GM12878 (cell line): ENCODE data around the gene PORCN. TPM values are rescaled to one million over a fixed set of nuclear protein-coding genes. Genes with fewer than 3 reads are reported as not detected.

Experiments
- ATAC-seq: fragments of 200-7000 bp; cut with Tn5 transposase; 3 replicates; pipeline ENCODE4 v1.9.1; 2020; ENCODE audit warnings: mild to moderate bottlenecking, moderate library complexity
- BruUV-seq: library from RNA; stranded (reverse); fragments of 400-500 nt; replicated peaks from 2 replicates; lab custom pipeline; 2021; lab: Mats Ljungman, UMichigan
- CTCF ChIA-PET: fragments of 300-600 bp; sonication (Branson Sonifier 250); formaldehyde crosslinking; extraction: SDS; loops from one replicate; lab custom pipeline; 2021; ENCODE audit warnings: inconsistent platforms; lab: Yijun Ruan, JAX
- POLR2A ChIA-PET: fragments of 350-600 bp; formaldehyde crosslinking; extraction: SDS; loops from one replicate; lab custom pipeline; 2021; ENCODE audit warnings: inconsistent platforms; lab: Charles Lee
- RAD21 ChIA-PET: fragments of 300-600 bp; sonication (Branson Sonifier 250); formaldehyde crosslinking; loops from one replicate; lab custom pipeline; 2023; ENCODE audit warnings: antibody characterized with exemption; ENCODE audit not compliant: unreplicated experiment; lab: Charles Lee
- SMC1A ChIA-PET: fragments of 300-600 bp; sonication (Branson Sonifier 250); formaldehyde crosslinking; loops from one replicate; lab custom pipeline; 2023; ENCODE audit not compliant: unreplicated experiment, uncharacterized antibody; lab: Charles Lee
- DNase-seq: peaks from one replicate; pipeline ENCODE4 v3.0.0-alpha.2; 2011; ENCODE audit warnings: low read depth, low spot score
- FAIRE-seq: peaks from 3 replicates; lab custom pipeline; 2011; peaks lifted over from hg19 to GRCh38; lab: Jason Lieb, UNC
- H2AFZ ChIP-seq: 2 replicates; pipeline ENCODE4 v1.6.0; 2011; ENCODE audit warnings: low read depth, low read length, control low read depth; ENCODE audit not compliant: control insufficient read depth
- H3K27ac ChIP-seq: 2 replicates; pipeline ENCODE4 v1.5.1; 2011; ENCODE audit warnings: control low read depth; ENCODE audit not compliant: control insufficient read depth, insufficient read depth
- H3K27me3 ChIP-seq, 2 experiments: replicated peaks in 1 of 2; 2 replicates each; pipeline versions ENCODE4 v1.6.0 to v1.6.1; 2011; ENCODE audit warnings: low read length in 1 of 2; ENCODE audit not compliant: control insufficient read depth in 2 of 2, insufficient read depth in 2 of 2
- H3K36me3 ChIP-seq, 2 experiments: 2 replicates each; pipeline ENCODE4 v1.5.1; 2011; ENCODE audit warnings: low read length in 1 of 2; ENCODE audit not compliant: control insufficient read depth in 2 of 2, insufficient read depth in 2 of 2
- H3K4me1 ChIP-seq: 2 replicates; pipeline ENCODE4 v1.6.1; 2011; ENCODE audit warnings: mild to moderate bottlenecking, low read length, moderate library complexity, mixed read lengths; ENCODE audit not compliant: control insufficient read depth, insufficient read depth
- H3K4me2 ChIP-seq: 2 replicates; pipeline ENCODE4 v1.6.0; 2011; ENCODE audit warnings: control low read depth; ENCODE audit not compliant: control insufficient read depth, insufficient read depth
- H3K4me3 ChIP-seq: fragments of 200-600 bp; sonication (generic); 2 replicates; pipeline ENCODE4 v1.5.1; 2016
- H3K79me2 ChIP-seq: 2 replicates; pipeline ENCODE4 v1.6.0; 2011; ENCODE audit warnings: low read length; ENCODE audit not compliant: control insufficient read depth, insufficient read depth
- H3K9ac ChIP-seq: 2 replicates; pipeline ENCODE4 v1.8.0; 2011; ENCODE audit warnings: low read length, control low read depth, mixed read lengths; ENCODE audit not compliant: control insufficient read depth, insufficient read depth
- H3K9me3 ChIP-seq: replicated peaks from 3 replicates; pipeline ENCODE4 v1.5.1; 2011; ENCODE audit warnings: mild to moderate bottlenecking, low read length; ENCODE audit not compliant: control insufficient read depth, insufficient read depth
- H4K20me1 ChIP-seq: 2 replicates; pipeline ENCODE4 v1.6.0; 2011; ENCODE audit not compliant: control insufficient read depth, insufficient read depth
- CREB1 ChIP-seq: IDR thresholded peaks from 2 replicates; pipeline ENCODE4 v1.6.1; 2012; ENCODE audit warnings: low read depth, mild to moderate bottlenecking, inconsistent platforms
- EZH2 ChIP-seq: IDR thresholded peaks from 2 replicates; pipeline ENCODE4 v1.6.1; 2012; ENCODE audit warnings: low read depth, mild to moderate bottlenecking, control low read depth, inconsistent platforms, low read length, borderline replicate concordance; ENCODE audit not compliant: control insufficient read depth
- HDGF ChIP-seq: fragments of 450-650 bp; IDR thresholded peaks from 2 replicates; pipeline ENCODE4 v1.6.1; 2016; ENCODE audit warnings: antibody characterized with exemption
- NR2C1 ChIP-seq: fragments of 450-650 bp; IDR thresholded peaks from 2 replicates; pipeline ENCODE4 v1.6.1; 2017; ENCODE audit warnings: antibody characterized with exemption, mild to moderate bottlenecking, moderate library complexity
- PKNOX1 ChIP-seq: fragments of 450-650 bp; IDR thresholded peaks from 2 replicates; pipeline ENCODE4 v1.6.1; 2016; ENCODE audit warnings: mild to moderate bottlenecking
- PML ChIP-seq: IDR thresholded peaks from 2 replicates; pipeline ENCODE4 v1.6.1; 2012; ENCODE audit warnings: low read length, inconsistent platforms
- ZBTB11 ChIP-seq: fragments of 450-650 bp; formaldehyde crosslinking; IDR thresholded peaks from 2 replicates; pipeline ENCODE4 v1.5.0; 2022; ENCODE audit warnings: mild to moderate bottlenecking, missing genetic modification characterization
- ZBTB33 ChIP-seq: fragments of 450-650 bp; IDR thresholded peaks from 2 replicates; pipeline ENCODE4 v1.6.1; 2017; ENCODE audit warnings: mild to moderate bottlenecking
- ZNF274 ChIP-seq: IDR thresholded peaks from one replicate; pipeline ENCODE4 v1.8.0; 2011; ENCODE audit not compliant: insufficient read length, insufficient read depth
- WGBS: methylation state at CpG from one replicate; pipeline ENCODE4 v1.1.6; 2016; ENCODE audit warnings: low lambda C conversion rate; ENCODE audit not compliant: insufficient replicate concordance, insufficient coverage; ENCODE audit errors: missing lambda C conversion rate; 5-methylcytosine and 5-hydroxymethylcytosine counted together
- in situ Hi-C: fragments of 300-500 bp; cut with MboI; formaldehyde crosslinking; loops from 9 replicates; pipeline ENCODE4 v1.14.3; 2018; ENCODE audit warnings: mixed read lengths
- intact Hi-C: fragments of 100-400 bp; cut with micrococcal nuclease; formaldehyde crosslinking; loops from one replicate; pipeline ENCODE4 v1.14.2; 2022; ENCODE audit not compliant: unreplicated experiment
- polyA plus RNA-seq, 11 experiments: library from polyadenylated mRNA; depleted of rRNA in 4 of 11; unstranded in 6 of 11; stranded (reverse) in 5 of 11; fragments of >200 nt; fragmentation: Nextera tagmentation in 4 of 11; fragmentation: Illumina TruSeq in 1 of 11; extraction: Ambion mirVana in 4 of 11; extraction: Trizol in 1 of 11; gene quantifications; 1 replicate in 1 of 11; 2 replicates in 10 of 11; pipeline versions ENCODE4 v1.2.1 to v1.2.3, GENCODE V29; 2011 to 2016; ENCODE audit warnings: inconsistent platforms in 2 of 11, missing spikeins in 2 of 11, low read depth in 1 of 11
- total RNA-seq, 4 experiments: library from RNA; depleted of rRNA in 3 of 4; stranded (reverse); fragments of >200 nt in 3 of 4; fragmentation: Illumina TruSeq in 1 of 4; extraction: Trizol in 1 of 4; gene quantifications; 2 replicates each; pipeline versions ENCODE4 v1.2.1 to v1.2.3, GENCODE V29; 2013 to 2021

Gene PORCN
- total and polyA plus RNA-seq, 10 of the 15 experiments (the other 5 are each of a cell fraction or from before 2014, with no cell fraction given) = 0.27 to 21.0 (median 14.1) TPM

DNA sequence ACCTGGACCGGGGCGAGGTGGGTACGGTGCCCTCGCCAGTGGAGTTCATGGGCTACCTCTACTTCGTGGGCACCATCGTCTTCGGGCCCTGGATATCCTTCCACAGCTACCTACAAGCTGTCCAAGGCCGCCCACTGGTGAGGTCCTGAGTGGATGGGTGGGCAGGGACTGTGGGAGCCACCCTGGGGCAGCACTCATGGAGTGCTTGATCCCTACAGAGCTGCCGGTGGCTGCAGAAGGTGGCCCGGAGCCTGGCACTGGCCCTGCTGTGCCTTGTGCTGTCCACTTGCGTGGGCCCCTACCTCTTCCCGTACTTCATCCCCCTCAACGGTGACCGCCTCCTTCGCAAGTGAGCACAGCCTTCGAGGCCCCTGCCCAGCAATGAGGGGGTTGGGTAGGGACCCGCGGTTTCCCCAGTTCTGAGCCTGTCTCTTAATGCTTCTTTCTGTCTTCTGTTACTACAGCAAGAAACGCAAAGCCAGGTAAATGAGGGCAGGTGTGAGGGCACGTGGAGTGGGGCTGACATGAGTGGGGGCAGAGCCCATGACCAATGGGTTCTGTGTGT lies 3.7 kb downstream of the PORCN start:
- no TSS peak for BruUV-seq
- WGBS = 66% methylated on average over 20 of the region's 20 CpGs
- no peak for DNase-seq
- H3K36me3 ChIP-seq = no peaks in the 10 kb centered on the region
- POLR2A ChIA-PET = interaction anchor here (1.4 kb wide), 1 partner anchor 62 kb away, joined by 3 read pairs; the partner anchor contains the start of gene RBM3
- no peaks in the 10 kb centered on the region for H4K20me1 ChIP-seq
- no peaks in the 10 kb centered on the region for H3K79me2 ChIP-seq
- no peak overlapping the region for H3K4me3 ChIP-seq
- intact Hi-C loops = no loop called here
- CTCF ChIA-PET = no interaction called here
- no peak overlapping the region for H3K4me2 ChIP-seq
- no peak overlapping the region for H2AFZ ChIP-seq
- in situ Hi-C loops = no loop called here
- H3K9ac ChIP-seq = no peak overlapping the region
- no peaks in the 10 kb centered on the region for H3K9me3 ChIP-seq
- no peak for ATAC-seq
- H3K27me3 ChIP-seq = no peaks in the 10 kb centered on the region
- H3K27ac ChIP-seq = no peak overlapping the region
- H3K4me1 ChIP-seq = no peaks in the 10 kb centered on the region; the same call in 1 of the 2 replicates
- no peak for FAIRE-seq
- RAD21 ChIA-PET = no interaction called here
- SMC1A ChIA-PET = interaction anchor here (0.6 kb wide), 1 partner anchor 43 kb away, joined by 3 read pairs; no protein-coding TSS in a partner anchor
- no peak for TF ChIP-seq ZBTB33
- no peak for TF ChIP-seq PML
- no peak for TF ChIP-seq ZNF274
- no peak for TF ChIP-seq PKNOX1
- no peak for TF ChIP-seq HDGF
- no peak for TF ChIP-seq CREB1
- no peak for TF ChIP-seq EZH2
- TF ChIP-seq ZBTB11 (CRISPR knock-in tag) = no peak
- no peak for TF ChIP-seq NR2C1
